GM10847 (cell line): ENCODE data around the gene ATP11A.

Source experiments
- POLR2A ChIP-seq: IDR thresholded peaks from 2 replicates; pipeline ENCODE4 v1.6.1; 2011; ENCODE audit not compliant: insufficient read length; ENCODE audit errors: extremely low read depth

Gene ATP11A

DNA sequence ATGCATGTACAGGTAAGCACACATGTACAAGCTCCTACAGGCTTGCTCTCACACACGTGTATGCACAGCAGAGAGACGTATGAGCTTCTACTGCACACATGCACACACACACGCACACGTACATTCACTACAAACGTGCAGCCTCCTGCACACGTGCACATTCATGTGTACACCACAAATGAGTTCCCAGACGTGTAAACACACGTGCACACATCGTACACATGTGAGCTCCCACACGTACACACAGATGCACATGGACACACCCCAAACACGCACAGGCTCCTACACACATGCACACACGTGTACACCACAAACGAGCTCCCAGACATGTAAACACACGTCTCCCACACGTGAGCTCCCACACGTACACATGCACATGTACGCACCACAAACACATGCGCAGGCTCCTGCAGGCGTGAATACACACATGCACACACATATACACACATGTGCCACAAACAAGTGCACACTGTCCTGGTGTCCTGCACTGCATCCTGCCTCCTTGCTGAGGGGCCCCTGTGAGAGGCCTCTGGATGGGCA, 195.5 kb downstream of the ATP11A start:
- TF ChIP-seq POLR2A: no peak

DNA sequence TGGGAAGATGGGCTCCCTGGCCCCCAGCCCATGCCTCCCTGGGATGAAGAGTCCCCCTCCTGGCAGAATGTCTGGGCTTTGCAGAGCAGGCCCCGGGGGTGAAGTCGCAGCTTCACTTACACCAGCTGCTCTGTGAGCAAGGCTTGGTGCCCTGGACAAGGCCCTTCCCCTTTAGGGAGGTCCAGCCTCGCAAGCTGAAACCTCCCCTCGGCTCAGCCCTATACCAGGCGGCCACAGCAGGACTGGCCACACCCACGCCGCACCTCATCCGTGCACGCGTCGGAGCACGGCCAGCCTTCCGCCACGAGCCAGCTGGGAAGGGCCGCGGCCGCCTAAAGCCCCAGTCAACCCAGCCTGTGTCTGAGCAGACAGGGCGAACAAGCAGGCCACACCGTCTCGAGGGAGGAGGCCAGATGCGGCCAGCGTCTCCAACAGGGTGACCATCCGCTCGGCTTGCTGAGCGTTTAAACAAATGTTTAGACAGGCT, 196.0 kb downstream of the ATP11A start:
- TF ChIP-seq POLR2A: no peak

DNA sequence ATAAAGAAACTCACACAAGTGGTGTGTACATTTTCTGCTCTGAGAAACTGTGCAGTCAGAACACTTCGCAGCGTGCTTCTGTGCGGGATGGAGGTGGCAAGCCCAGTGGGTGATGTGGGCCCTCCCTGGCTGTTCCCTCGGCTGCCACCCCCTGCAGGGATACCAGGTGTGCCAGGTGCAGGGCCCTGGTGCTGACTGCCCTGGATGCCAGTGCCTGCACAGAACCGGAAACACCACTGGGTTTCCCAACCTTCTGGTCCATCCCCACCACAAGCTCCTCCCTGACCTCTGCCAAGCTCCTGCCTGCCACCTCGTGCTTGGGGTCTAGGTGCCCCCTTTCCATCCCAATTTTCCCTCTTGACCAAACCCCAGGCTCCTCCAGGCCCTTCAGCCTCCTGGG, 197.3 kb downstream of the ATP11A start:
- TF ChIP-seq POLR2A: no peak

DNA sequence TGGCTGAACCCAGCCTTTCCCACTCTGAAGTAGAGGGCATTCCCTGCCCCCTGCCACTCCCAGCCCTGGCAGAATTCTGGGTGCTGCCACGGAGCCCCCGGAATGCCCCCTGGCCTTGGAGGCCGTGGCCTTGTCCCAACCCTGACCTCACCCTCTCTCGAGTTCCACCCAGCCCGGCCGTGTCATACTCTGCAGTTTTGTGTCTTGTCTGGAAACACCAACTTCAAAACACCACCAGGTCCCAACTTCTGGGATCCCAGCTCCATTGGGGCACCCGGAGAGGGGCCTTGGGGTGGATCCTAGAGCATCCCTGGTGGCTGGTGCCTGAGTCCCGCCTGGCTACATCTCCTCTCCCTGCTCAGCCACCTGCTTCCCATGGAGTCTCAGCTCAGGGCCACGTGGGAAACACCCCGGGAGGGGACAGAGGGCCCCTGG, 197.7 kb downstream of the ATP11A start:
- no peak for TF ChIP-seq POLR2A

DNA sequence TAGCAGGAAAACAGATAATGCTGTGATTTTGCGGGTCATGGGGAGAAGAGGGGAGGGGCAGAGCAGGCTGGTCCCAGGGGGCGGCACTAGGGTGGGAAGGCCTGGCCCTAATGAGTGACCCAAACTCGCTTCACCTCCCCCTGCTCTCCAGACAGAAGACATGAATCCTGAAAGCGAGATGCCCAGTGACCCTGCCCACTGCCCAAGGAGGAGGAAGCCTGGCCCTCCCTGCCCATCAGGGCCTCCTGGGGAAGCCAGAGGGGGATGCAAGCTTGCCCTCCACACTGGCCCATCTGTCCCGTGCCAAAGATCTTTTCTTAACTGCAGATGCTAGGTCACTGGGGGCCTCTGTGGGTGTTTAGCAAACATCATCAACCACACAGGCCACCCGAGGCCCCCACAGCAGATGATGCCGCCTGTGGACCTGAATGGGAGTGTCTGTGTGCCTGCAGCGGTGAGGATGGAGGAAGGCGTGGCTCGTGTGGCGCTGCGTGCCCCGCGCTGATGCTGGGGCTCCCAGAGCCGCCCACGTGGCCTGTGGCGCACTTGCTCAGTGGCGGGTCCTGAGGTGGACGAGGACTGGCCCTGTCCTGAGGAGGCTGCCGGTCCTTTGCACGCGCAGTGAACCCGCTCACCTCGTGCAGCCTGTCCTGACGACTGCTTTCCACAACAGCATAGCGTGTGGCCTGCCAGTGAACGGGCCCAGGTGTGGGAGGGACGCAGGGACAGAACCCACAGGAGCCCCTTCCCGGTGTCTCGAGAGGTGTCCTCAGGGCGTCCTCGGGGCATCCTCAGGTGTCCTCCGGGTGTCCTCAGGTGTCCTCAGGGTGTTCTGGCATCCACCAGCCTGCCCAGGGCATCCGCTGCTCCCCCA, 198.6 kb downstream of the ATP11A start:
- TF ChIP-seq POLR2A: no peak

DNA sequence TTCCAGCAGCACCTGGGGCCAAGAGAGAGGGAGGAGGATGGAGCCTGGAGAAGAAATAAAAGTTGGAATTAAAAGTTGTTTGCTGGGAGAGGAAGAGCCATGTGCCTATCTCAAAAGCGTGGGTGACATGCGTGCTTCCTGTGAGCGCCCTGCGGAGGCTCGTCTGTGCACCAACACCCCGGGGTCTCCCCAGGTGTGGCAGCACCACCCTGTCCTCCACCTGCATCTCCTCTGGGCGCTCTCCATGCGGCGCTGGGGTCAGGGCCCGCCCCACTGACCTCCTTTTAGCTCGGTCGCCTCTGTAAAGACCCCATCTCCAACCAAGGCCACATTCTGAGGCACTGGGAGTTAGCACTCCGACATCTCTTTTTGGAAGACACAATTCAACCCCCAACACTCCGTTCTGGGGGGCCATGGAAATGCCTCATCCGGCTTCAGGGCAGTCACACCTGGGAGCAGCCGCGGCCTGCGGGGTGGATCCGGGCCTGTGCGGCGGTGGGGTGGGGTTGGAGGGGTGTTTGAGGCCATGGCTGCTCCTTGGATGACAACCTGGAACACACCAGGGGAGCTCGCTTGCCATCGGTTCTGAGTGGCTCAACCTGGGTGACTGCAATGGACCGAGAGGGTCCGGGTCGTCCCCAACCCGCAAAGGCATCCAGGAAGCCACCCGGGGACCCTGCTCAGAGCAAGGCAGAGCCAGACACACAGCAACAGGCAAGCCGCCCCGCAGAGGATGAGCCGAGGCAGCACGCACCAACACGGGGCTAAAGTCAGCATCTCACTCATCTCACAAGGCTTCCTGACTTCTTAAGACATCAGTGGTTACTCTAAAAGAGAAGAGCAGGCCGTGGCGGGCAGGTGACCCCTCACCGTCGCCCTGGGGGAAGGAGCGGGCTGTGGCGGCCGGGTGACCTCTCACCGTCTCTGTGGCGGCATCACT, 199.8 kb downstream of the ATP11A start:
- no peak for TF ChIP-seq POLR2A

DNA sequence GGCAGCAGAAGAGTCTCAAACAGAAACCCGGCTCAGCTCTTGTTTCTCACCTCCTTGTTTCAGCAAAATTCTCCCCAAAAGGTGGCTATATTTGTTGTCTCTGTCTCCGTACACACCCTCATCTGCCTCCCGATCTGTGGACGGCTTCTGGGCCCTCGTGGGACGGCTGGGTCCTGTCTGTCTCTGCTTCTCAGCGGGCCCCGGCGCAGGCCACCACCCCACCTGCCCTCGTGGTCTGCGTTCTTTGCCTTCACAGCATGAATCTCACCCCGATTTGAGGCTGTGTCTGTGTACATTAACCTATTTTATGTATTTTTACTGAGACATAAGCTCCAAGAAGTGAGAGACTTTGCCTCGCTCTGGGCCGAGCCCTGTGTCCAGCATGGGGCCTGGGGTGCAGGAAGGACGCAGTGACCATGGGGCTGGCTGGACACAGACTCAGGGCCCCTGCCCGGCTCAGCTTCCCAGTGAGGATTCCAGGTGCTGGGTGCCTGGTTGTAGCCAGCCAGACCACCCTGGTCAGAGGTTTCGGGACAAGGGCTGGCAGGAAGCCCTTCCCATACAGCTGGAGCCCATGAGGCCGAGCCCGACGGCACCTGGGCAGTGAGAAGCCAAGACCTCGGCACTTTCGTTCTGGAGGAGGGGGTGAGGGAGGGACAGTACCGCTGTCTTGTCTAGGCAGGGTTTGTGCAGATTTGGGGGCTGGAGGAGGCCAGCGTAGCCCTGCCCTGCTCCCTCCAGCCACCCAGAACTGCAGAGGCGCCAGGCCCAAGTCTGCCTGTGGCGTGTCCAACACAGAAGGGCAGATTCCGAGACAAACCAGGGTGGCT, 200.7 kb downstream of the ATP11A start:
- no peak for TF ChIP-seq POLR2A

DNA sequence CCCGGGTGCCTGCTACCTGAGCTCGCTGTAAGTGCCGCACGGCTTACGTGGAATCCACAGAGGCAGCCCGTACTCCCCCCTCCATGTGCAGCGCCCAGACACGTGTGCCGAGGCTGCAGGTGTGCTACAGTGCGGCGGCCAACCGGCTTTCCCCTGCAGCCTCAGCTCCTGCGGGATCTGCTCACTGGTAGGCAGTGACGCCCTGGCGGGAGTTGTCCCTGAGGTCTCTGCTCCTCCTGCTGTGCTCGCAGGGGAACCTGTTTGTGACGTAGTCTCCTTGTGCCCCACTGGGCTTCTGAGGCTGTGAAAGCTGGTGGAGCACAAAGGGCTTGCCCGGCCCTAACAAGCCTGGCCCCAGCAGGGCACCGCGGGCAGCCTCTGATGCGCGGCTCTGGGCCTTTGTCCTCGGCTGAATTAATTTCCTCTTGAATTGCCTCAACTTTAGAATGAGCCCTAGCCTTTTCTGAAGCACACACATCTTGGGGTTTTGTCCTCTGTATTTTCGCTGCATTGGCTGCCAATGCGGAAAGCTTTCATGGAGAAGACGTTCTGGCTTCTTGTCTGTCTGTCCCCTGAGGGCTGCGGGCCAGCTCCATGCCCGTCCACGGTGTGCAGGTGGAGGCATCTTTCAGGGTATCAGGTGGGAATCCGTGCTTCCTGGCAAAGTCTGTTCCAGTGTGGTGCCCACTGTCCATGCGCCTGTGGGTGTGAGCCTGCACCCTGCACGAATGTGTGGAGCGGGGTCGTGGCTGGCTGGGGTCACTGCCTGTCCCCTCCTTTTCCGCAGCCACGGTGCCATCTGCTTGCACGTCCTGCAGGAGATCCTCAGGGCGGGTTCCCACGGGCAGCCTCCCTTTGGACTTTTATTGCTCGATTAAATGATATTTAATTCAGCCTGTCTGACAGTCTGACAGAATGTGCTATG, 201.9 kb downstream of the ATP11A start:
- TF ChIP-seq POLR2A: no peak

DNA sequence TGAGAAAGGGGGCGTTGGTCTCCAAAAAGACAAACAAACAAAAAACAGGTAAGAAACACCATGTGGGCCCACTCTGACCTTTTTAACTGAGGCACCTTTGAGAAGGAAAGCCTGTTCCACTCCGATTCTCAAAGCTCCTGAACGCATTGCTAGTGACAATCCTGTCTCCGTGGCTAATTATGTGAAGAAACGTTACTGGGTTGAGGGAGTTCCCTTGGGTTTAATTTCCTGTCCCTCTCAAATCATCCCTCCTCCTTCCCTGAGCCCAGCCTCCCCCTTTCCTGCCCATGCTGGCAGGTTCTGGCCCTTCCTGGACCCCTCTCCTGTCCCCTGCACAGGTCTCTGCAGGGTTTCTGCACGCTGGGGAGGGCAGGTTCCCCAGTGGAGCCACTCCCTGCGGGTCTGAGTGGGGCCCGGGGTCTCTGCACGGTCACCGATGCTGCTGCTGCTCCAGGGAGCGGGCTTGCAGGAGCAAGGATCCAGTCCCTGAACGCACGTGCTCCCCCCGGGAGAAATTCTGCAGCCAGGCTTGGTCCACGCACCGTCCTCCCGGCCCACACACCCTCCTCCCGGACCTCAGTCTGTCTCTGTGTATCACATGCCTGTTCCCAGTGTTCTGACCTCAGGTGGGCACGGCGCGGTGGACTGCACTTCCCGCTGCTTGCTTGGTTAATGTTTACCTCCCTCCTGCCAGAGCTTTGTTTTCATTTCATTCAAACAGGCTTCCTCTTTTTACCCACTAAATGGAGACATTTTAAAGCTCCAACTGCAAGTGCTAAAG, 202.8 kb downstream of the ATP11A start:
- TF ChIP-seq POLR2A: no peak

DNA sequence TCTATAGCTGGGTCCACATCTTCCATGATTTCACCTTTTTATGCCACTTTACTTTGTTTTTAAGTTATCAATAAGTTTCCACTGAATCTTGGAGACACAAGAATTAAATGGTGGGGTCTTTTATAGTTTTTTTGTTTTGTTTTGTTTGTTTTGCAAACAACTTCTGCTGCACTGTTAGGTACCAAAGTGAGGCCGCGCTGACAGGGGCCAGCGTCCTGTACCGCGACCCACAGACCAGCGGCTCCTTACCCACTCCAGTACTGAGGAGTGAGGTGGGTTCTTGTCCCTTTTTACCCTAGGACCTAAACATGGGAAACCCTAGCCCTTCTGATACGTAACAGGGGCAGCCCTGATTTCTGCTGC, 203.3 kb downstream of the ATP11A start:
- no peak for TF ChIP-seq POLR2A

DNA sequence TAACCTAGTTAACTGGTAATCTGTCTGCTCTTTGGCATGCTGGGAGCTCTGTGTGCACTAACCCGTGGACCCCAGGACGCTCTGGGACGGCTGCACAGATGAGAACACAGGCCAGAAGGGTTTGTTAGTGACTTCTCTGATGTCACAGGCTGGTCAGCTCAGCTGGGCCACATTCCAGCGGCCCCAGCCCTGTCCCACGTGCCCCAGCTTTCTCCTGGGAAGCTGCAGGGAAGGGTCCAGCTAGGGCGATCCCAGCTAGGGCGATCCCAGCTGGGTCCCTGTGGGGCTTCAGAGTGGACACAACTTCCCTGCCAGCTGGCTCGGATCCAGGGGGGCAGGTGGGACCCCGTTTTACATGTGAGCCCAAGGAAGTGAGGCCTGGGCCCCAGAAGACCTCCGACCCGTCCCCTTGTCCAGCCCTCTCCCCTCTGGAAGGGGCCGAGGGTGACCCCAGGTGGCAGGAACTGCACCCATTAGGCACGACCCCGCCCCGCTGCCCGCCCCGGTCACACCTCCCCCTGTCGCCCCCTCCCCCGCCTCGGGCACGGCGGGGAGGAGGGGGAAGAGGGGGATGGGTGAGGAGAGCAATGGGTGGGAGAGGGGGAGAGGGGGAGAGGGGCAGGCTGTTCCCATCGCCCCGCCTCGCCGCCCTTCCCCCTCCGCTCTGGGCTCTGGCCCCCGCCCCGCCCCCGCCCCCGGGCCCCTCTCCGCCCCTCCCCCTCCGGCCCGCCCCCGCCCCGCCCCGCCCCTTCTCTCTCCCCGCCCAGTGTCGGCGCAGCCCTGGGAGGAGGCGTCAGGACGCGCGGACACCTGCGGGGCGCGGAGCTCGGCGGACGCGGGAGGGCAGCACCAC, 204.0 kb downstream of the ATP11A start:
- no peak for TF ChIP-seq POLR2A

DNA sequence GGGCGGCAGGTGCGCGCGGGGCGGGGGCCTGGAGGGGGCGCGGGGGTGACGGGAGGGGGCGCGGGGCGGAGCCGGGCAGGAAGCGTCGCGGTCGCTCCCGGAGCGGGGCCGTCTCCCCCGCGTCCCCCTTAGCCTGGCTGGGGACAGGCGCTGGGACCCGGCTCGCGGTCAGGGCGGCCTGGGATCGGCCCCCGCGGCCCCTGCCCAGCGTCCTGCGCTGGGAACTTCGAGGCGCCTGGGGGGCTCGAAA, 204.5 kb downstream of the ATP11A start:
- TF ChIP-seq POLR2A: no peak
